NB4 (cell line): Measurements from ENCODE around the gene OR10J5.
"Not testable (repeated sequence)": the region's sequence is repeated elsewhere in the genome, so short reads cannot be mapped to it uniquely, and the experiment has no call there.

ENCODE experiments used
- DNase-seq: peaks from one replicate; pipeline ENCODE4 v3.0.0; 2010; ENCODE audit warnings: low read depth
- H3K4me3 ChIP-seq: one replicate; pipeline ENCODE4 v1.5.1; 2011; ENCODE audit warnings: mild to moderate bottlenecking, low read depth, low read length, moderate library complexity
- MYC ChIP-seq: IDR thresholded peaks from 2 replicates; pipeline ENCODE4 v1.6.1; 2011; ENCODE audit warnings: low read depth, low read length
- POLR2A ChIP-seq: IDR thresholded peaks from 2 replicates; pipeline ENCODE4 v1.6.1; 2011; ENCODE audit warnings: mild to moderate bottlenecking; ENCODE audit not compliant: insufficient read length; ENCODE audit errors: extremely low read depth
- TF ChIP-seq, protein P1 (sequence below): IDR thresholded peaks from one replicate; pipeline ENCODE4 v1.5.1; 2012; ENCODE audit warnings: low read depth, low read length
- TF ChIP-seq, protein P2 (sequence below): IDR thresholded peaks from 2 replicates; pipeline ENCODE4 v1.6.1; 2011; ENCODE audit warnings: low read depth, low read length

Gene OR10J5

DNA sequence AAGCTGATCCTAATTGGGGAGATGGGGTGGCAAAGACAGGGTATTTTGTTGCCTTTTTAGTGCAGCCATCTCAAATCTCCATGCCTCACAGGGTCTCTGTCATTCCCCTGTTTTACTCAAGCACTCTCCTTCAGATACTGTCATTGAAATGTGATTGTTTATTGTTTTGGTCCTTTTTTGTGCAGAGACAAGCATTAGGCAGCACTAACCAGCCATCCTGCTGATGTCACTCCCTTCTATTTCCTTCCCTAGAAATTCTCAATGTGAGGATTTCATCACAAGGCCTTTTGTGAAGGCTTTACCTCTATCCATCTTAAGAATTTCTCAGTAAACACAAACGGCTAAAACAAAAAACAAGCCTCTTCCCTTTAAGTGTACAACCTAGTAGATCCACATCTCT is 34.7 kb downstream of the OR10J5 start:
- TF ChIP-seq, protein P1, sequence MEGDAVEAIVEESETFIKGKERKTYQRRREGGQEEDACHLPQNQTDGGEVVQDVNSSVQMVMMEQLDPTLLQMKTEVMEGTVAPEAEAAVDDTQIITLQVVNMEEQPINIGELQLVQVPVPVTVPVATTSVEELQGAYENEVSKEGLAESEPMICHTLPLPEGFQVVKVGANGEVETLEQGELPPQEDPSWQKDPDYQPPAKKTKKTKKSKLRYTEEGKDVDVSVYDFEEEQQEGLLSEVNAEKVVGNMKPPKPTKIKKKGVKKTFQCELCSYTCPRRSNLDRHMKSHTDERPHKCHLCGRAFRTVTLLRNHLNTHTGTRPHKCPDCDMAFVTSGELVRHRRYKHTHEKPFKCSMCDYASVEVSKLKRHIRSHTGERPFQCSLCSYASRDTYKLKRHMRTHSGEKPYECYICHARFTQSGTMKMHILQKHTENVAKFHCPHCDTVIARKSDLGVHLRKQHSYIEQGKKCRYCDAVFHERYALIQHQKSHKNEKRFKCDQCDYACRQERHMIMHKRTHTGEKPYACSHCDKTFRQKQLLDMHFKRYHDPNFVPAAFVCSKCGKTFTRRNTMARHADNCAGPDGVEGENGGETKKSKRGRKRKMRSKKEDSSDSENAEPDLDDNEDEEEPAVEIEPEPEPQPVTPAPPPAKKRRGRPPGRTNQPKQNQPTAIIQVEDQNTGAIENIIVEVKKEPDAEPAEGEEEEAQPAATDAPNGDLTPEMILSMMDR: no peak
- TF ChIP-seq, protein P2, sequence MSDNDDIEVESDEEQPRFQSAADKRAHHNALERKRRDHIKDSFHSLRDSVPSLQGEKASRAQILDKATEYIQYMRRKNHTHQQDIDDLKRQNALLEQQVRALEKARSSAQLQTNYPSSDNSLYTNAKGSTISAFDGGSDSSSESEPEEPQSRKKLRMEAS: no peak
- DNase-seq: no peak
- H3K4me3 ChIP-seq: no peak overlapping the region

DNA sequence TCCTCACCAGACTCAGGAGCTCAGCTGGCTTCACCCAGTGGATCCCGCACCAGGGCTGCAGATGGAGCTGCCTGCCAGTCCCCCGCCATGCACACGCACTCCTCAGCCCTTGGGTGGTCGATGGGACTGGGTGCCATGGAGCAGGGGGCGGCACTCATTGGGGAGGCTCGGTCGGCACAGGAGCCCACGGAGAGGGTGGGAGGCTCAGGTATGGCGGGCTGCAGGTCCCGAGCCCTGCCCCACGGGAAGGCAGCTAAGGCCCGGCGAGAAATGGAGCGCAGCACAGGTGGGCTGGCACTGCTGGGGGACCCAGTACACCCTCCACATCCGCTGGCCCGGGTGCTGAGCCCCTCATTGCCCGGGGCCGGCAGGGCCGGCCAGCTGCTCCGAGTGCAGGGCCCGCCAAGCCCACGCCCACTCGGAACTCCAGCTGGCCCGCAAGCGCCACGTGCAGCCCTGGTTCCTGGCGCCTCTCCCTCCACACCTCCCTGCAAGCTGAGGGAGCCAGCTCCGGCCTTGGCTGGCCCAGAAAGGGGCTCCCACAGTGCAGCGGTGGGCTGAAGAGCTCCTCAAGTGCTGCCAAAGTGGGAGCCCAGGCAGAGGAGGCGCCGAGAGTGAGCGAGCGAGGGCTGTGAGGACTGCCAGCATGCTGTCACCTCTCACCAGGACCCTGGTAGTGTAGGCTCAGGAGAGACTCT is 41.1 kb downstream of the OR10J5 start:
- H3K4me3 ChIP-seq, DNase-seq: not testable (repeated sequence)

DNA sequence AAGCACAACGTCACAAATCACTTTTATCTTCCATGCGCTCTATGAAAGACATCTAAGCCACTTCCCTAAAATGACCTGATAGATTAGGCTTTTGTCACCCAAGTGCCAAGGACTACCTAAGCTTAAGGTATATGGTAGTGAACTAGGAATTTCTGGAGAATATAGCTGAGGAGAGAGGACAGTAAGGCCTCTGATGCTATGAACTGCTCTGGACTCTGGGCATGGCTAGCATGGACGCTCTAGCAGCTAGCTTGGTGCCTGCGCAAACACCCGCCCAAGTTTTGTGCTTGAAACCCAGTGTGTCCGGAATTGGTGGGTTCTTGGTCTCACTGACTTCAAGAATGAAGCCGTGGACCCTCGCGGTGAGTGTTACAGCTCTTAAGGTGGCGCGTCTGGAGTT is 42.5 kb downstream of the OR10J5 start:
- no peak for DNase-seq
- TF ChIP-seq, protein P1: no peak
- no peak for TF ChIP-seq POLR2A
- TF ChIP-seq, protein P2: no peak
- TF ChIP-seq MYC: no peak
- H3K4me3 ChIP-seq: no peak overlapping the region

DNA sequence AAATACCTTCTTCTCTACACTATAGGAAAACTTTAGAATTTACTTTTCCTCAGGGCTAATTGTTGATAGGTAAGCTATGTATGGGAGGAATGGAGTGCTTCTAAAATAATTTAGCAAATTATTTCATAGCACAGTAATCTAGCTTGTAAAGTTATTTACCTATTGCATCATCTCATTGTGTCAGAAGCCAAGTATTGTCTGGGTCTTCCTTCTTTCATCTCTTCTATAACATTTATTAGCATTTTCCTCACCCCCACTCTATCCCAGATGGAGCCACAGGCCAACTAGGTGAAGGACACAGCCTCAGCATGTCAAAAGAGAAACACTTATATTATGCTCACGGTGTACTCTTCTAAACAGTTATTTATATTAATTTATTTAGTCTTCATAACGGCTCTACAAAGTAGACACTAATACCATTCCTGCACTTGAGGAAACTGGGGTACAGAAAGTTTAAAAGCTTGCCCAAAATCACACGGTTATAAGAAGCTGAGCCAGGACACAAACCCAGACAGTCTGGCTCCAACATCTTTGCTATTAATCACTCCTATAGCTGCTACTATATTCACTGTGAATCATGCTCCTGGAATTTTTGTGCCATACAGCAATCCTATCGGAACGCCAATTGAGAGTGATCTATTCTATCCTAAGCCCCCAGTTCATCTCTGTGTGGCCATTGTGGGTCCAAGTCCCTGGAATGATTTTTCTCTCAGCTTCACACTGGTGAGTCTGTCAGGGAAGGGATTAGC is 43.1 kb downstream of the OR10J5 start:
- H3K4me3 ChIP-seq: no peak overlapping the region
- no peak for DNase-seq
- TF ChIP-seq POLR2A (no peak), MYC (no peak)
- TF ChIP-seq, protein P2: no peak
- TF ChIP-seq, protein P1: no peak
